ENCODE data around the gene DENR.

DENR gene

DNA sequence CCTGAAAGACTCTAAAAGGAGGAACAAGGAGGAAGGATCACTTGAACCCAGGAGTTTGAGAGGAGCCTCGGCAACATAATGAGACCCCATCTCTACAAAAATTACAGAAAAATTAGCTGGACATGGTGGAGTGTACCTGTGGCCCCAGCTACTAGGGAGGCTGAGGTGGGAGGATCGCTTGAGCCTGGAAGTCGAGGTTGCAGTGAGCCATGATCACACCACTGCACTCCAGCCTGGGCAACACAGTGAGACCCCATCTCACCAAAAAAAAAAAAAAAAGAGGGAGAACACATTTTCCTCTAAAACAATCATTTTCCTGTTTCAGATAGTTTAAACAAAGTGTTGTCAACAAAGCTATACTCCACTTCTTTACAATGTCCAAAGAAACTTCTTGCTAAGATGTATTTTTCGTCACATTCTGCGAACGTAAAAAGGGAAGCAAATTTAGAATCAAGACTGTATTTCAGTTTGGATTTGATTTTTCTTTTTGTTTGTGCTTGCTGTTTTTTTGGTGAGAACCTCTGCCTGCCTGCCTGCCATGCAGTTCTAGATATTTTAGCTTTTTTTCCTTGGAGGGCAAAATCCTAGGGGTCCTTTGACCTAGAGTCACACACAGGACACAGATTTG lies 27.1 kb upstream of the DENR start:
- H2AFZ ChIP-seq (ENCODE audit: low read depth, low read length): no peak overlapping the region
- H3K4me1 ChIP-seq (ENCODE audit: insufficient read depth, low read length): no peaks in the 10 kb centered on the region
- no peaks in the 10 kb centered on the region for H3K27me3 ChIP-seq (ENCODE audit: insufficient read depth, low read length)
- H3K9me3 ChIP-seq (ENCODE audit: low read length): no peaks in the 10 kb centered on the region
- H3K36me3 ChIP-seq (ENCODE audit: insufficient read depth, low read length): no peaks in the 10 kb centered on the region
- H3K4me3 ChIP-seq (ENCODE audit: low read length): no peak overlapping the region

DNA sequence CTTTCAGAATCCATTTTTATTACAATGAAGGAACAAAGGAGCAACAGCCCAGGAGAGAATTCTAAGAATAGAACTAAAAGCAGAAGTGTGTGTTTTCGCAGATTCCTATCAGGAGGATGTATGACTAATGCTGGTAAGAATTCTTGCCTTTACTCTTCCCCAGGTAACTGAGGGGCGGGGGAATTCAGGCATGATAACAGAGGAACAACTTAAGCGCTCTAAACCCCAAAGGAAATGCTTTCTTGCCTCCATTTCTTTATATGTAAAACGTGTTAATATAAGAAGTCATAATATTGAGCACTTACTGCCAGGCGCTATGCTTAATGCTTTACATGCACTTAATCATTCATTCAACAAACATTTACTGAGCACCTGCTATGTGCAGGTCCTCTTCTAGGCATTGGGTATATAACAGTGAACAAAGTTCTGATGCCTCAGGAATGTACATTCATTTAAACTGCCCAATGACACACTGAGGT lies 26.5 kb upstream of the DENR start:
- H3K36me3 ChIP-seq (ENCODE audit: insufficient read depth, low read length): no peaks in the 10 kb centered on the region
- H2AFZ ChIP-seq (ENCODE audit: low read depth, low read length): no peak overlapping the region
- H3K4me1 ChIP-seq (ENCODE audit: insufficient read depth, low read length): no peaks in the 10 kb centered on the region
- no peak overlapping the region for H3K4me3 ChIP-seq (ENCODE audit: low read length)
- no peaks in the 10 kb centered on the region for H3K9me3 ChIP-seq (ENCODE audit: low read length)
- no peaks in the 10 kb centered on the region for H3K27me3 ChIP-seq (ENCODE audit: insufficient read depth, low read length)

DNA sequence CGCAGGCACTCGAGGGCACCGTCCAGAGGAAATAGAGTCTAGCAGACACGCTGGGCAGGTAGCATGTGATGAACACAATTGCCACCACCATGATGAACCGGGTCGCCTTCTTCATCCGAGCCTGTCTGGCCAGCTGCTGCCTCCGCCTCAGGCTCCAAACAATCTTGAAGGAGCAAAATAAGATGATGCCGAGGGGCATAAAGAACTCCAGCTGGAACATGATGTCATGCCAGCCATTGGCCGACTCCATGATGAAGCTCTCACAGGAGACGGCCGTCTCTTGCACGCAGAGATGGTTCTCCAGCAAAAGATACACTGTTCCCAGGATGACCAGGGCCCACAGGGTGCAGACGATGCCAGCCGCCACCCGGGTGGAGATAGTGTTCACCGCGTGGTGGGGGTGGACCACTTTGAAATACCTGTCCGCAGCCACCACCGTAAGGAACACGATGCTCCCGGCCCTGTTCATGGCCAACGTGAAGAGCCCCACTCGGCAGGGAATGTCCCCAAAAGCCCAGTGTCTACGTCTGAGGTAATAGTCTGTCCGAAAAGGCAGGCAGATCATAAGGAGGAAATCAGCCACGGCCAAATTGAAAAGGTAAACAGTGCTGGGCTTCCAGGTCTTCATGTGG lies 22.9 kb upstream of the DENR start:
- Histone ChIP-seq H3K4me1 (ENCODE audit: insufficient read depth, low read length) (no peaks in the 10 kb centered on the region), H3K4me3 (ENCODE audit: low read length) (no peak overlapping the region), H2AFZ (ENCODE audit: low read depth, low read length) (no peak overlapping the region), H3K27me3 (ENCODE audit: insufficient read depth, low read length) (no peaks in the 10 kb centered on the region), H3K36me3 (ENCODE audit: insufficient read depth, low read length) (no peaks in the 10 kb centered on the region), H3K9me3 (ENCODE audit: low read length) (no peaks in the 10 kb centered on the region)

DNA sequence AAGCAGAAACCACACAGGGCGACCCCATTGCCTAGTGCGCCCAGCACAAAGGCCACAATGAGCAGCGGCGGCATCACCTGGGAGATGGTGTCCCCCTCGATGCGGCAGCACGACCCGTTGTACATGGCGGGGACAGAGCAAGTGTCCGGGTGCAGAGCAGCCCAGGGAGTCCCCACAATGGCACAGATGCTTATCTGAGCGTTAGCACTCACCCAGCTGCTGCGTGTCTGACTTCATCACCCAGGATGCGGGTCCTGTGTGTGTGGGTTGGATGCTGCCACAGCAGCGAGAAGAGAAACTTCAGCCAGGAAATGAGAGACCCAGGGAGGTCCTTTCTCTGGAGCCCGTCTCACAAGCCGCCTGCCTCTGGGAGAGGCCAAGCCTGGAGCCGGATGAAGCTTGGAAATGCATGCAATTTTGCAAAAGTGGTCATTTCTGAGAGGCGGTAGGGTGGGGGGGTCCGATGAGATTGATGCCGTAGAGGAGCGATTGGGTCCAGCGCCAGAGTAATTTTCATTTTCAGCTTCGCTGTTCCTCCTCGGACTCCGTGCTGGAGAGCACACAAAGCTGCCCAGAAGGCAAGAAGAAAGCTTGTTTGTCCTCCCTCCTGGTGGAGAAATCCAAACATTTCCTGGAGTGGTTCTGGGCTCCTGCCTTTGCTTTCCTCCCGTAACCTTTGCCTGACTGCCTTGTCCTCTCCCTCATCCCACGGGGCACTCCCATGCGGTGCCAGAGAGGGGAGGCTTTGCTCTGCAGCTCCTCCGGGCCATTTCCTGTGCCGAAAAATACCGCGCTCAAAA lies 22.2 kb upstream of the DENR start, which contains the start of gene HCAR1:
Gene HCAR1 (minus strand): TSS at position 630 of the 800 bp plus-strand sequence. CDS start 505 bp downstream, at position 125.
- H3K9me3 ChIP-seq (ENCODE audit: low read length): no peaks in the 10 kb centered on the region
- no peak within 1 kb of the TSS for H2AFZ ChIP-seq (ENCODE audit: low read depth, low read length)
- H3K36me3 ChIP-seq (ENCODE audit: insufficient read depth, low read length): no peaks in the 10 kb centered on the region
- no peak within 1 kb of the TSS for H3K4me3 ChIP-seq (ENCODE audit: low read length)
- H3K27me3 ChIP-seq (ENCODE audit: insufficient read depth, low read length): no peaks in the 10 kb centered on the region
- H3K4me1 ChIP-seq (ENCODE audit: insufficient read depth, low read length): no peaks in the 10 kb centered on the region

DNA sequence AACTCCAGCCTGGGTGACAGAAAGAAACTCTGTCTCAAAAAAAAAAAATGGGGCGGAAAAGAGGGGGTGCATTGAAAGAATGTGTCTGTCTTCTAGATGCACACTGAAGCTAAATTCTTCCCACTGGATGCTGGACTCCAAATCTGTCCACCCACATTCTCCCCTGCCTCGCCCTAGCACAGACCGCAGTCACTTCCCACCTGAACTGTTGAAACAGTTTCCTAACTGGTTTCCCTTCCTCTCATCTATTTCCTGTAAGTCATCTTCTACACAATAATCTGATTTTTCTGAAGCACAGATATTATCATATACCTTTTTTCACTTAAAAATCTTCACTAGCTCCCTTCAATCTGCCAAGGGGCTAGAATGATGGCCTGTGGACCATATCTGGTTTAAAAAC lies 20.5 kb upstream of the DENR start:
- Histone ChIP-seq H2AFZ (ENCODE audit: low read depth, low read length) (no peak overlapping the region), H3K4me1 (ENCODE audit: insufficient read depth, low read length) (no peaks in the 10 kb centered on the region), H3K9me3 (ENCODE audit: low read length) (no peaks in the 10 kb centered on the region), H3K27me3 (ENCODE audit: insufficient read depth, low read length) (no peaks in the 10 kb centered on the region), H3K36me3 (ENCODE audit: insufficient read depth, low read length) (no peaks in the 10 kb centered on the region), H3K4me3 (ENCODE audit: low read length) (no peak overlapping the region)

DNA sequence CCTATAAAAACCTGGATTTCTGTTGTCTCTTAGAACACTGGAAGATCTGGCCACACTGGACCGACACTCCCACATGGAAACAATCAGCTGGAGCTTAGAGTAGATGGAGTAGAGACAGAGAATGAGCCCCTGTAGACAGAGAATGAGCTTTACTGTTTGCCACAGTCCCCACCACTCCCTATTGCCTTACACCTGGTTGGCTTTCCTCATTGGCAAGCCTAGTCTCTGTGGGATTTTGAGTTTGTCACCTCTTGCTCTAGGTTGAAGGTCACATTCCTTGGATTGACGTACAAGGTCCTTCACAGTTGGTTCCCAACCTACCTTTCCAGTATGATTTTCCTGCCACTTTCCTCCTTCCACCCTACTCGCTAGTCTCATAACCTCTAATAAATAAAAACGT lies 20.0 kb upstream of the DENR start:
- no peaks in the 10 kb centered on the region for H3K36me3 ChIP-seq (ENCODE audit: insufficient read depth, low read length)
- H3K9me3 ChIP-seq (ENCODE audit: low read length): no peaks in the 10 kb centered on the region
- no peak overlapping the region for H2AFZ ChIP-seq (ENCODE audit: low read depth, low read length)
- no peaks in the 10 kb centered on the region for H3K4me1 ChIP-seq (ENCODE audit: insufficient read depth, low read length)
- no peak overlapping the region for H3K4me3 ChIP-seq (ENCODE audit: low read length)
- H3K27me3 ChIP-seq (ENCODE audit: insufficient read depth, low read length): no peaks in the 10 kb centered on the region

DNA sequence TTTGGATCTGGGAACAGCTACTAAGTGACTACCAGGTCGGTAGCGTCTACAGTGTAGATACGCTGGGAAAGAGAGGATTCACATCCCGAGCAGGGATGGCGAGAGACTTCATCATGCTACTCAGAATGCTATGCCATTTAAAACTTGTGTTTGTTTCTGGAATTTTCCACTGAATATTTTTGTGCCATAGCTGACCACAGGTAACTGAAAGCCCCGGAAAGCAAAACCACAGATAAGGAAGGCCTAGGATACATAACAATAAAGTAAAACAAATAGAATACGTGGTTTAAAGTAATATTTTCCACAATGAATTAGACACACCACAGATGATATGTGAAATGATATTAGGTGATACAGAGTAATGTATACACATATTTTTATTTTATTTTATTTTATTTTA lies 14.1 kb upstream of the DENR start:
- no peak overlapping the region for H3K4me3 ChIP-seq (ENCODE audit: low read length)
- H3K9me3 ChIP-seq (ENCODE audit: low read length): no peaks in the 10 kb centered on the region
- H3K36me3 ChIP-seq (ENCODE audit: insufficient read depth, low read length): no peaks in the 10 kb centered on the region
- no peak overlapping the region for H2AFZ ChIP-seq (ENCODE audit: low read depth, low read length)
- H3K4me1 ChIP-seq (ENCODE audit: insufficient read depth, low read length): no peaks in the 10 kb centered on the region
- no peaks in the 10 kb centered on the region for H3K27me3 ChIP-seq (ENCODE audit: insufficient read depth, low read length)

DNA sequence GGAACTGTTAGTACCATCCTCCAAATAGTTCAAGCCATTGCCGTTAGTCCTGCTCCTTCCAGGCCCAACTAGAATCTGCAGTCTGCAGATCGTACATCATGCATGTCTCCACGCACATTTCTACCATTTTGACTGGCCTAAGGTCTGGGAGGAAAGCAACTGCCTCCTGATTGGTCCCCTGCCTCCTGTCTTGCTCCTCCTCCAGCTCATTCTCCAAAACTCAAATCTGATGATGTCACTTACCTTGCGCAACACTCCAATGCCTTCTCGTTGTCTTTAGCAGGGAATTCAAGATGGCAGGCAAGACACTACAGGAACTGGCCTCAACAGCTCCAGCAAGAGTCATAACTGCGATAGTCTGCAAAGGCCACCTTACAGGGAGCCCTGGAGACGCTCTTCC lies 12.3 kb upstream of the DENR start:
- Histone ChIP-seq H2AFZ (ENCODE audit: low read depth, low read length) (no peak overlapping the region), H3K9me3 (ENCODE audit: low read length) (no peaks in the 10 kb centered on the region), H3K4me3 (ENCODE audit: low read length) (no peak overlapping the region), H3K36me3 (ENCODE audit: insufficient read depth, low read length) (no peaks in the 10 kb centered on the region), H3K4me1 (ENCODE audit: insufficient read depth, low read length) (no peaks in the 10 kb centered on the region), H3K27me3 (ENCODE audit: insufficient read depth, low read length) (no peaks in the 10 kb centered on the region)

DNA sequence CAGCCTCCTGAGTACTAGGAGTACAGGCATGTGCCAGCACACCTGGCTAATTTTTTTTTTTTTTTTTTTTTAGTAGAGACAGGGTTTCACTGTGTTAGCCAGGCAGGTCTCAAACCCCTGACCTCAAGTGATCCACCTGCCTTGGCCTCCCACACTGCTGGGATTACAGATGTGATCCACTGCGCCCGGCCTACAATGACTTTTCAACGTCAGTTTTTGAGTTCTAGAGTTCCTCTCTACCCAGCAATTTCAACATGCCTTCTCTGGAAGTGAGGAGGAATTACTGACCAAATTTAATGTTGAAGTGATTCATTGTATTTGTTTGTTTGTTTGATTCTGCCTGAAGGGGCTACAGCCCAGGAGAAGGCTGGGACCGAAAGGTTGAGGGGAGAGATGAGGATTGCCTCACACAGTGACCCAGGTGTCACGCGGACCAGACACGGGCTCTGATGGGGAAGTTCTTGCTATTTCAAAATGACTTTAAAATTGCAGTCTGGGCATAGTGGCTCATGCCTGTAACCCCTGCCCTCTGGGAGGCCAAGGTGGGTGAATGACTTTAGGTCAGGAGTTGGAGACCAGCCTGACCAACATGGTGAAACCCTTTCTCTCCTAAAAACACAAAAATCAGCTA lies 8.6 kb upstream of the DENR start:
- H3K27me3 ChIP-seq (ENCODE audit: insufficient read depth, low read length): no peaks in the 10 kb centered on the region
- H2AFZ ChIP-seq (ENCODE audit: low read depth, low read length): no peak overlapping the region
- no peaks in the 10 kb centered on the region for H3K36me3 ChIP-seq (ENCODE audit: insufficient read depth, low read length)
- no peaks in the 10 kb centered on the region for H3K4me1 ChIP-seq (ENCODE audit: insufficient read depth, low read length)
- no peaks in the 10 kb centered on the region for H3K9me3 ChIP-seq (ENCODE audit: low read length)
- H3K4me3 ChIP-seq (ENCODE audit: low read length): no peak overlapping the region

DNA sequence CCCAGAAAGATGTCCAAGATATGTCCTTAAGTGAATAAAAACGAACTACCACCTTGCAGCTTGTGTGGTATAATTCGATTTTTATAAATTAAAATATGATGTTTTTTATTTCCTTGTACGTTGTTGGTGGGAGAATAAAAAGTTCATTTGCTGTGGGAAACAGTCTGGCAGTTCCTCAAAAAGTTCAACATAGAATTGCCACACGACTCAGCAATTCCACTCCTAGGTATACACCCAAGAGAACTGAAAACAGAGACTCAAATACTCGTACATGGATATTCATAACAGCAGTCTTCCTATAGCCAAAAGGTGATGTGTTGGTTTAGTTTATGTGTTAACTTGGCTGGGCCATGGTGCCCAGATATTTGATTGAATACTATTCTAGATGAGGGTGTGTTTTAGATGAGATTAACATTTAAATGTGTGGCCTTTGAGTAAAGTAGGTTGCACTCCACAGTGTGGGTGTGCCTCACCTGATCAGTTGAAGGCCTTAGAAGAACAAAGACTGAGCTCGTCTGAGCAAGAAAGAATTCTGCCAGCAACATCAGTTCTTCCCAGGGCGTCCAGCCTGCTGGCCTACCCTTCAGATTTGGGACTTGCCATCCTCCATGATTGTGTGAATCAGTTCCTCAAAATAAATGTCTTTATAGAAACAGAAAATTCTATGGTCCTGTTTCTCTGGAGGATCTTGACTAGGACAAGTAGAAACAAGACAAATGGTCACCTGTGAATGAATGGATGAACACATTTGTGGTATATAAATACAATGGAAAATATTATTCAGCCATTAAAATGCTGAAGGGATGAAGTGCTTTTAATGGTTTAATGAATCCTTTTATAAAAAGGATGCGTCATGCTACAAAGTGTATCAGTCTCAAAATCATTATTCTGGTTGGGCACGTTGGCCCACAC lies 5.1 kb upstream of the DENR start:
- Histone ChIP-seq H3K36me3 (ENCODE audit: insufficient read depth, low read length) (no peaks in the 10 kb centered on the region), H3K4me3 (ENCODE audit: low read length) (no peak overlapping the region), H3K4me1 (ENCODE audit: insufficient read depth, low read length) (peaks cover 3% of the 10 kb centered on the region), H2AFZ (ENCODE audit: low read depth, low read length) (no peak overlapping the region), H3K9me3 (ENCODE audit: low read length) (no peaks in the 10 kb centered on the region), H3K27me3 (ENCODE audit: insufficient read depth, low read length) (no peaks in the 10 kb centered on the region)

DNA sequence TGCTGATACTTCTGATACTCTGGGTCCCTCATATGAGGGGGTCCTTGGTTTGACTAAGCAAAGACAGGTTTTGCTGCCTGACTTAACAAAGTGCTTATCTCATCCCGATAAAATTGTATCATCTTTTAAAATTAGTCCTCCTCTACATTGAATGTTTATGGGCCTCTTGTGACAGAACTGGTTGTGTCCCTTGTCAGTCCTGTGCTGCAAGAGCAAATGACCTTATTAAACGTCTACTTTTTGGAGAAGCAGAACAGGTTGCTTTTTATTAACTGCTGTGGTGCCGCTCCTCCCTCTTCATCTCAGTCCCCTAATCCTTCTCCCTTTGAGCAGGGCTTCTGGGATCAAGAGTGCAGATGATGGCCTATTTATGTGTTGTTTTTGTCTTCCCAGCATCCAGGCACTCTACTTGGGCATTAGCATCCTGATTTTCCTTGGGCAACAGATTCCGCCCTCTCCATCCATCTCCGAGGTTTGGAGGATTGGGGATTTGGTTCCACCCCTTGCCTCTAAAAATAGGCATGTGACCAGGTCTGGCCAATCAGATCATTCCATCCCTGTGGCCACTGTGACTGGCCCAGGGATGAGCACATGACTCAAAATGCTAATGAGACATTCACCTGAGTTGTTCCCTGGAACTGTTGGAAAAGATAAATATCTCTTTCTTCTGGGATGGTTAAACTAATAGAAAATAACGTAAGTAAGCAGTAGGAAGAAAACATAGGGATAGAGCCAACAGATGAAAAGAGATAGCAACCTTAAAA lies 2.9 kb upstream of the DENR start:
- no peaks in the 10 kb centered on the region for H3K27me3 ChIP-seq (ENCODE audit: insufficient read depth, low read length)
- H3K4me3 ChIP-seq (ENCODE audit: low read length): no peak overlapping the region
- H2AFZ ChIP-seq (ENCODE audit: low read depth, low read length): peak overlapping the region; percentile 5
- peaks cover 11% of the 10 kb centered on the region for H3K4me1 ChIP-seq (ENCODE audit: insufficient read depth, low read length)
- H3K36me3 ChIP-seq (ENCODE audit: insufficient read depth, low read length): peaks cover 10% of the 10 kb centered on the region
- no peaks in the 10 kb centered on the region for H3K9me3 ChIP-seq (ENCODE audit: low read length)

Measured in neuron (in vitro differentiated cells).